Kidney tubule cell (primary cell): ENCODE measurements around the gene MRPL20.
"Not testable (repeated sequence)": the region's sequence is repeated elsewhere in the genome, so short reads cannot be mapped to it uniquely, and the experiment has no call there.

ENCODE experiments used
- DNase-seq: peaks from one replicate; pipeline ENCODE4 v3.0.0-alpha.2; 2018; ENCODE audit warnings: low spot score

Gene MRPL20

GRCh38 chr1:1406101-1406820, 832 bp downstream of the MRPL20 start:
- no peak for DNase-seq

GRCh38 chr1:1403653-1404052, 3.4 kb downstream of the MRPL20 start:
- DNase-seq = no peak

- DNase-seq = not testable (repeated sequence)
Observed at GRCh38 chr1:1402901-1403392, 4.1 kb downstream of the MRPL20 start.

- DNase-seq = peak; percentile 77
Observed at GRCh38 chr1:1402072-1402900, 4.8 kb downstream of the MRPL20 start.

- no peak for DNase-seq
Observed at GRCh38 chr1:1401457-1402010, 5.6 kb downstream of the MRPL20 start.

GRCh38 chr1:1400576-1401456, 6.3 kb downstream of the MRPL20 start:
- DNase-seq = peak; percentile 37

GRCh38 chr1:1399872-1400575, 7.1 kb downstream of the MRPL20 start:
- DNase-seq = peak; percentile 30

GRCh38 chr1:1399187-1399871, 7.8 kb downstream of the MRPL20 start, which contains the start of gene CCNL2:
TSS of gene CCNL2 (minus strand) at chr1:1399335. CDS start at chr1:1399306, 29 bp downstream.
- DNase-seq = peak; percentile 99

GRCh38 chr1:1398677-1399186, 8.4 kb downstream of the MRPL20 start:
- DNase-seq = no peak

- peak; percentile 25 for DNase-seq
Observed at GRCh38 chr1:1397839-1398523, 9.1 kb downstream of the MRPL20 start.

- no peak for DNase-seq
Observed at GRCh38 chr1:1395166-1395565, 11.9 kb downstream of the MRPL20 start.

GRCh38 chr1:1394116-1394515, 13.0 kb downstream of the MRPL20 start:
- no peak for DNase-seq

GRCh38 chr1:1393428-1393827, 13.7 kb downstream of the MRPL20 start:
- no peak for DNase-seq

- no peak for DNase-seq
Observed at GRCh38 chr1:1393014-1393413, 14.1 kb downstream of the MRPL20 start.

GRCh38 chr1:1391225-1391624, 15.9 kb downstream of the MRPL20 start:
- DNase-seq = no peak

- no peak for DNase-seq
Observed at GRCh38 chr1:1390675-1391074, 16.4 kb downstream of the MRPL20 start.

GRCh38 chr1:1388078-1388472, 19.0 kb downstream of the MRPL20 start:
- DNase-seq = no peak

- DNase-seq = no peak
Observed at GRCh38 chr1:1387098-1388077, 19.7 kb downstream of the MRPL20 start.
